ENCODE results near the gene KPNA1.

KPNA1 gene

DNA sequence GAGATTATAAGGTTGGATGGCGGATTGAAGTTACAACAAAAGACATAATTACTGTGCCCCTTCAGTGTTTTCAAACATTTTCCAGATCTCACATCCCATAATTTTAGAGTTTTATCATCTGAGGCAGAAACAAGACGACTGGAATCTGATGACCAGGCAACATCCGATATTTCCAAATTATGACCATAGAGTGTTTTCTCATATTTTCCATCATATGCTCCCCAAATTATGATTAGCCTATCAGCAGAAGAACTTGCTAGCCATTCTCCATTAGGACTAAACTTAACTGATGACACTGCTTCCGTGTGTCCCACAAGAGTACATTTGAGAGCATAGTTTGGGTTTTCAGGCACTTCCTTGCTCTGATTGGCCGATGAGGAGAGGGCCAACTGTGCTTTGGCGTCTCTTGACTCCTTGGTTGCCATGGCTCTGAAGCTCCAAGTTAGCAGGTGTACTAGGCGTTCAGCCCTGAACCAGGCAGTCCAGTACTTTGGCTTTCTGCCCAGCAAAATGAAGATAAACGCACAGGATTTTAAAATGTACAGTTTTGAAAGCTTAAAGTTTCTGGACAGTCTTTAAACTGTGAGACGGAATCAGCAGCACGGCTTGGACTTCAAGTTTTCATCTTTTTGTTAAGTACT is 99.5 kb downstream of the KPNA1 start:
- DNase-seq (ENCODE audit: low spot score): peak; percentile 52

DNA sequence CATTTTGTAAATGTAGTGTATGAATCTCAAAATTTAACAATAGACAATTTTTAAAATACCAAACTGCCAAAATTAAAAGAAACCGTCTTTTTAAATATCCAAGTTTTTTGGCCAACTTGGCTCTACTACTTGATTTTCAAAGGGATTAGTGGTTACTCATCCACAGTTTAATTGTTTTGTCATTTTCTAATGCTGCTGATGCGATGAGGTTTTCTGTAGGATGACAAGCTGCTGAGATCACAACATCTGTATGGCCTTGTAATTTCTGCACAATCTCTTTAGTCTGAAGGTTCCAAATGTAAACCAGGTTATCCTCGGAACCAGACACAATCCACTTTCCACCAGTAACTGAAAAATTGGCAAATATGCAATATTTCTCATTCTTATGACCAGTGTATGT is 100.3 kb downstream of the KPNA1 start:
- DNase-seq (ENCODE audit: low spot score): no peak

DNA sequence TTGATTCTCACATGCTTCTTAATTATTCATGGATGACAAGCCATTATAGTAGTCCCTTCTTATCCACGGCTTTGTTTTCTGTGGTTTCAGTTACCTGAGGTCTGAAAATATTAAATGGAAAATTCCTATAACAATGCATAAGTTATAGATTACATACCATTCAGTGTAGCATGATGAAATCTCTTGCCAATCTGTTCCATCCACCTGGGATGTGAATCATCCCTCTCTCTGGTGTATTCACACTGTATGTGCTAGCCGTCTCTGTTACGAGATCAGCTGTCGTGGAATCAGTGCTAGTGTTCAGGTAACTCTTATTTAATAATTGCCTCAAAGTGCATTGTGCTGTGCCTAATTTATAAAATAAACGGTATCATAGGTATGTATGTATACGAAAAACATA is 104.1 kb downstream of the KPNA1 start:
- no peak for DNase-seq (ENCODE audit: low spot score)

DNA sequence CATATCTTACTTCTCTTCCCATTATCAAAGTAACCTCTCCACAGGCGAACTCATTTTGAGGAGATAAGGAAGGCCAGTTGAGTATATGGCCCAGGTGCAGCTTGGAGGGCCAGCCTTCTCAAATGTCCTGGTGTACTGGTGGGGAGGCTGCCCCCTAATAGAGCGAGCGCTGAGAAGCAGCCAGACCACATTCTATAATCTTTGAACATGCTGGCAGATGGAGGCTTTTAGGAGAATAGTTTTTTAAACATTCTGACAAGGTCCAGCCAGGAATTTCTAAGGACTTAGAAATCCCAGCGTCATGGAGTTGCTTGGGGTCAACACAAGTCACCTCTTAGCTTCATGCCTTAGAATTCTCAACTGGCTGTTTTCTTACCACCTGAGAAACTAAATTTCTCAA is 104.6 kb downstream of the KPNA1 start:
- DNase-seq (ENCODE audit: low spot score): no peak

DNA sequence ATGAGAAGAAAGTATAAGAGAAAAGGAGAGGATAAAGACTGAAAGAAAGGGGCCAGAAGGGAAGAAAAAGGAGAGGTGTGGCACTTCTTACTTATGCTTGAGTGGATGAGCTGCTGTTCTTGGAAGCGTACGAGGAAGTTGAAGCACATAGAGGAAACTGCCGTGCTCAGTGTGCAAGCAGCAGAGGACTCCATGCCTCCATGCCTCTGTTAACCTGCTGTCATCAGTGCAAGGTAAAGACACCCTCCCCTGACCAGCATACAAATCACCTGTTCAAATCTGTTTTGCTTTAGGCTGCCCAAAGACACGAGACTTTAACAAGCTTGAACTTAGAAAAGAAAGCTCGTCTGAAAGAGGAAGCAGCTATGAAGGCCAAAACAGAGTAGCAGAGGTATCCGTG is 105.3 kb downstream of the KPNA1 start:
- DNase-seq (ENCODE audit: low spot score): no peak

DNA sequence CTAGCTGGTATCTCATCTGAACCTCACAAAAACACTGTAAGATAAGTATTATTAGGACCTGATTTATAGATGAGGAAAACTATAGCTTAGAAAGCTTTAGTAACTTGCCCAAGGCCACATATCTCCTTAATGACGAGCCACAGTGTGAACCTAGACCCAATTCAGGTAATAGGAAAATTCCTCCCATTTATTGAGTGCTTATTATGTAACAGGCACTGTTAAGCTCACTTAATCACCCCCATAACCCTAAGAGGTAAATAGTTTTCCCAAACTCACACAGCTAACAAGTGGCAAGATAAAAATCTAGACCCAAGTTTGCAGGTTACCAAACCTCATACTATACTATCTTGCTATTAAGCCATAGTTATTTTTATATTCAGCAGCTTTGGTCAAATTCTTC is 106.8 kb downstream of the KPNA1 start:
- DNase-seq (ENCODE audit: low spot score): no peak

DNA sequence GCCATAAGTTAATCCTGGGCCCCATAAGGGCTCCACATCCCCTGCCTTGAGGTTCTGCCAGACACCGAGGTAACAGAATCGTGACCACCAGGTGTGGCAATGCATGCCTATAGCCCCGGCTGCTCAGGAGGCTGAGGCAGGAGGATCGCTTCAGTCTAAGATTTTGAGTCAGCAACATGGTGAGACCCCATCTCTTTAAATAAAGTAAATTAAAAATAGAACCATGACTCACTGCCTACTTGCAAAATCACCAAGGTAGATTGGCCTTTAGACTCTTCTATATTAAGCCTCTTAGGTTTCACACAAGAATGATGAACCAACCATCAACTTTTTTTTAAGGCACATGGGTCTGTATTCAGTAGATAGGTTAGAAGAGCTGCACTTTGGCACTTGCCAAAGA is 108.5 kb downstream of the KPNA1 start:
- DNase-seq (ENCODE audit: low spot score): no peak

DNA sequence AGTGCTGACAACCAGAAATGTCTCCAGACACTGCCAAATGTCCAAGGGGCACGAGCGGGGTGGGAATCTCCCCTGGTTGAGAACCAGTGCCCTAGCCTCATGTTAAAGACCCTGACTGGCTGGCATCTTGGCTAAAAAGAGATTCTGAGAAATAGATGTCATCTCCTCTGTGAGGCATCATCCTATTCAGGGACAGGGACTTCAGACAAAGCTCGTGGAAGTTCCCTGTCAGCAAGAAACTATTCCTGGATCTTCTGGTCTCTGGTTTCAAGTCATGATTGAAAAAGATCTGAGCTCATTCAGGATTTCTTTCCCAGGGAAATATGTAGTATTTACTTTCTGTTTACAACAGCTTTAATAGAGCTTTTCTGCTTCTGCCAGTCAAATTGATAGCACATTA is 109.7 kb downstream of the KPNA1 start:
- no peak for DNase-seq (ENCODE audit: low spot score)

DNA sequence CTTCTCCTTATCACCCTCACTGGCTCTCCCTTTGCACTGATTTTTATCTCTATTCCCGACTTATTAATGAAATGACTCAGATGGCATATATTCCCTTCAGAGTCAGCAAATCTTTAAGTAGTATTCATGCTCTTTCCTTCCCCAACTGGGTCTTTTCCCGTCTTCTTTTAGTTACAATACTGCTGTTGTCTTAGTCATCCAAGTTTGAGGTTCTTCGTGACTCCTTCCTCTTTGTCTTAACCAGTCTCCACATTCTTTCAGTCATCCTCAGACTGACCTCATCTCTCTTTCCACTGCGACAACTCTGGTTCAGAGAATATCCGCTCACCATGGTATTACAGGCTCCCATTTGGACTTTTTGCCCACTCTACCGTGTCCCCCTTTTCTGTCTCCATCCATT is 111.2 kb downstream of the KPNA1 start:
- no peak for DNase-seq (ENCODE audit: low spot score)

DNA sequence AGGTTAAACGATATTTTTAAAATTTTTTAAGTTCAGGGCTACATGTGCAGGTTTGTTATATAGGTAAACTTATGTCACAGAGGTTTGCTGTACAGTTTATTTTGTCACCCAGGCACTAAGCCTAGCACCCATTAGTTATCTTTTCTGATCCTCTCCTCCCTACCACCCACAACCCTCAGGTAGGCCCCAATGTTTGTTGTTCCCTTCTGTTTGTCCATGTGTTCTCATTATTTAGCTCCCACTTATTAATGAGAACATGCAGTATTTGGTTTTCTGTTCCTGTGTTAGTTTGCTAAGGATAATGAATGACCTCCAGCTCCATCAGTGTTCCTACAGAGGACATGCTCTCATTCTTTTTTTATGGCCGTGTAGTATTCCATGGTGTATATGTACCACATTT is 115.8 kb downstream of the KPNA1 start:
- no peak for DNase-seq (ENCODE audit: low spot score)

DNA sequence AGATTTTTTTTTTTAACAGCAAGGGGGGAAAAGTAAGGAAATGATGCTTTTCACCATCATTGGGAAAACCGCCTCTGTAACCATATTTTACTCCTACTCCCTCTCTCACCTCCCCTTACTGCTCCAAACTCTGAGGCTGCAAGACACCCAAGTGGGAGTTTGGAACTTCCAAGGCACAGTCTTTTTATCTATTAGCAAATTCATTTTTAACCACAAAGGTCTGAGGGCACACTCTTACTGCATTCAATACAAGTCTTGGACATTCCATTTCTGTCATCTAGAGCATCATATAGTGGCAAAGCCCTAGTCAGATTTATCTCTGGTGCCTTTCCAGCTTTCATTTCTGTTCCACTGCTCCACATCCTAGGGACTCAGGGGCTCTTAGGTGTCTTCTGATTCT is 117.5 kb downstream of the KPNA1 start:
- no peak for DNase-seq (ENCODE audit: low spot score)

DNA sequence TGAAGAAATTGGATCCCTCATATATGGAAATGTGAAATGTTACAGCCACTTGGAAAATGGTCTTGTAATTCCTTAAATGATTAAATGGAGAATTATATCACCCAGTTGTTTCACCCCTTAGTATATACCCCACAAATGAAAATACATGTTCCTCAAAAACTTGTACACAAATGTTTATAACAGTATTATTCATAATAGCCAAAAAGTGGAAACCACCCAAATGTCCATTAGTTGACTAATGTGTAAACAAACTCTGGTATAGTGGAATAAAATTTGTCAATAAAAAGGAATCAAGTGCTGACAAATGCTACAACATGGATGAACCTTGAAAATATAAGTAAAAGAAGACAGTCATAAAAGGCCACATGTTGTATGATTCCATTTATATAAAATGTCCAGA is 118.2 kb downstream of the KPNA1 start:
- no peak for DNase-seq (ENCODE audit: low spot score)

DNA sequence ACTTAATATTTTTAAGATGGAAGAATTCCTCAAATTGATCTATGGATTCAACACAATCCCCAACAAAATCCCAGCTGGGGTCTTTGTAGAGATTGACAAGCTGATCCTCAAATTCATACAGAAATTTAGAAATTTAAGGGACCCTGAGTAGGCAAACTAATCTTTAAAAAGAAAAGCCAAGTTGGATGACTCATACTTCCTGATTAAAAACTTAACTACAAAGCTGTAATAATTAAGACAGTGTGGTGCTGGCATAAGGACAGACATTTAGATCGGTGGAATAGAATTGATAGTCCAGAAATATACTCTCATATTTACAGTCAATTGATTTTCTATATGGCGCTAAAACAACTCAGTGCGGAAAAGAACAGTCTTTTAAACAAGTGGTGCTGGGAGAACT is 119.2 kb downstream of the KPNA1 start:
- no peak for DNase-seq (ENCODE audit: low spot score)

DNA sequence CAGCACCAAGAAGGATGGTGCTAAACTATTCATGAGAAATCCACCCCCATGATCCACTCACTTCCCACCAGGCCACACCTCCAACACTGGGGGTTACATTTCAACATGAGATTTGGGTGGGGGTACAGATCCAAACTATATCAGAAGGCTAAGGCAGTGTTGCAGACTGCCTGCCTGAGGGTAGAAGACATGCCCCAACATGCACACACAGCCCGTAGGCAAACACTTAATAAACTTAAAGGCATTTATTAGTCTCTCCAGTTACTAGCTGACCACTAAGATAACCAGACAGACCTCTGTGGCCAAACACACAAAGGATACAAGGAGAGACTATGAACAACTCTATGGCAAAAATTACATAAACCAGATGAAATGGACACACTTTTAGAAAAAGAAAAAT is 120.6 kb downstream of the KPNA1 start:
- DNase-seq (ENCODE audit: low spot score): no peak

DNA sequence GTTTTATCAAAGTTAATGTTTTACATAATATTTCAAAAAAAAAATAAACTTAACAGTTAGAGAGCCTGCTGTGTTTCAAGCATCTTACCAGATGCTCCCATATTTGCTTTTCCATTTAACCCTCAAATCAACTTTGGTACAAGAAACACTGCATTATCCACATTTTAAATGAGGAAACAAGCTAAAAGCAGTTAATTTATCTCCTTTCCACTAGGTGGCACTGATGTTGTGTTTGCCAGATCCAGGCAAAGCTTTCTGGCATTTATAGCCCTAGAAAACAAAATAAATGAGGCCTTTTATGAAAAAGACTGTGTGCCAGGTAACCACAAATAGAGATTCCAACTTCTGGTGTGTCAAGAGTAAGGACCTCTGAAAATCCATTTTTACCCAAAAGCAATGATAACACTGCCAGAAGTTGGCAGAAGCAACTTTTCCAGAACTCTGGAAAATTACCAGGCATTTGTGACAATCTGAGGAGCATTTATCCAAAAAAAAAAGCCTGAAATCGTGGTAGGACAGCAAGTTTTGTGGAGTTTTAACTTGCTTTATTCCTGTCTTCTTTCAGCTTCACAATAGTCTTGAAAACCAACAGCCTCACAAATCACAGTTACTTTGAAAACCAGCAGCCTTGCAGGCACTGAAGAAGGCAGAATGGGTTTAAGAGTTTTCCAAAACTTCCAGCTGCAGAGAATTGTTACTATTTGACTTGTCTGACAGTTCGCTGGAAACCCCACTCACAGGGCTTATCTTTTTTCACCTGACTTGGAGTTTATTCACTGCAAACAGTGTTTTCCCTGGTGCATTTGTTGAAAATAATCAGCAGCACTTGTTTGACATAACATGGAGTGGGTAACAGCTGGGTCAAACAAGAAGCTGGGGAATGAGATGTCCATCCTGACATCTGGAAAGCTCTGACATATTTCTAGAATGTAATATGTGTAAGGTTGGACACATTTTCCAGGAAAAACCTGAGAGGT is 121.6 kb downstream of the KPNA1 start:
- peak; percentile 74 for DNase-seq (ENCODE audit: low spot score)

DNA sequence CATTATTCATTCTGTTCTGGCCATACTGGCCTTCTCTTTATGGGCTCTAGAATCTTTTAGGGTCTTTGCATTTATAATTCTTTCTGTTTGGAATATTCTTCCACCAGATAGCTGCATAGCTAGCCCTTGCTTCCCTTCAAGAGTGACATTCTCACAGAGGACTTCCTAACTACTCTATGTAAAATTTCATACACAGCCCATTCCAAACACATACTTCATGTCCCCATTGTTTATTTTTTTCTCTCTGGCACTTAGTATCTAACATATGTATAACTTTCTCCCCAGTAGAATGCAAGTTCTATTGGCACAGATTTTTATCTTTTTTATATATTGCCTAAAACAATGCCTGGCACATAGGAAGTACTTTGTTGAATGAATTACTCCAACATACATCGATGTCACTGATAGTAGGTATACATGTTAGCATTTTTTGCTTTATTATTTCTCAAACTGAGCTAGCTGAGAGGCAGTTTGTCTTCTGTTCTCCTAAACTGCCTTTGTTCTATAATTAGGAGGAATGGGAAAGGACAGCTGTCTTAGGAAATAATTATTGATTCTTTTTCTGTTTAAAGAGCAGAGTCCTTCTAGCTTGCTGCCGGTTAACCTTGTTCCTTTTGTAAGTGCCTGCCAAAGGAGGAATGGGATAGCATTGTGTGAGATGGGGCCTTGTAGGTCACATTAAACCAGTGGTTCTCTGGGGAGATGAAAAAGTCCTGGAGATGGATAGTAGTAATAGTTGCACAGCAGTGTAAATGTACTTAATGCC is 122.9 kb downstream of the KPNA1 start:
- DNase-seq (ENCODE audit: low spot score): no peak

DNA sequence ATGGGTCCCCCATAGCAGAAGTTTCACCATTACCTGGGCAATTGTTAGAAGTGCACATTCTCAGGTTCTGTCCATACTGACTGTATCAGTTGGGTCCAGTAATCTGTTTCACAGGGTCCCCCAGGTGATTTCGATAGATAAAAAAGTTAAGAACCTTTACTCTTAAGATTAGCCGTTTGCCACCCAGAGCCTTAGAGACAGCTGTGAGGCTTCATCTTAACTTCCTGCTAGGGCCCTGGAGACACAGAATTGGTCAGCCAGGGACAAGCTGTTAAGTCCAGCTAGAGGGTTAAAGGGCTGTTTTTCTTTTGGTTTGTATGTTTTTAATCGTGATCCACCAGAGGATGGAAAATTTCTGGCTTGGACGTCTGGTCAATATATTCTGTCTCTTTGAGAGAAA is 124.1 kb downstream of the KPNA1 start:
- no peak for DNase-seq (ENCODE audit: low spot score)

DNA sequence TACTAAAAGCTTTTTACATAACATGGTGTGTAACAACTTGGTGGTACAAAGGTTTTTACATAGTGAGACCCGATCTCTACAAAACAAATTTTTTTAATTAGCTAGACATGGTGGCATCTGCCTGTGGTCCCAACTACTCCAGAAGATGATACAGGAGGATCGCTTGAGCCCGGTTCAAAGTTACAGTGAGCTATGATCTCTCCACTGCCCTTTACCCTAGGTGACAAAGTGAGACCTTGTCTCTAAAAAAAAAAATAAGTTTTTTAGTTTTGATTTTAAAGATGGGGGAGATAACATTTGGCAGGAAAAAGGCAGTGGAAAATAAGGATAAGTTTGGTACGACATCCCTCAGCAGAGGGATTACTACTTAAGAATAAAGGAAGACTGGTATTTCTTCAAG is 124.8 kb downstream of the KPNA1 start:
- DNase-seq (ENCODE audit: low spot score): no peak

DNA sequence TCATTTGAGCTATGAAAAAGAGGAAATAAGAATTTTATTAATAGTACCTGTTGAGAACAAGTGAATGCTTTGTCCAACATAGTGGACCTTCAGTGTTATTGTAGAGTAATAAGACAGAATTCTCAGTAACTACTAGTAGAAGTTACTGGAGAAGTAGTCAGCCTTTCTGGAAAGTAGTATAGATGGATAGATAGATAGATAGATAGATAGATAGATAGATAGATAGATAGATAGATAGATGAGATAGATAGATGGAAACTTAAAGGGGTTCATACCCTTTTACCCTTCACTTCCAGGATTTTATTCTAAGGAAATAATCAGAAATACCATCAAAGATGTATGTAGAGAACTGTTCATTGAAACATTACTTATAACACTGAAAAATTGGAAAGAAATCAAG is 125.5 kb downstream of the KPNA1 start:
- DNase-seq (ENCODE audit: low spot score): no peak

DNA sequence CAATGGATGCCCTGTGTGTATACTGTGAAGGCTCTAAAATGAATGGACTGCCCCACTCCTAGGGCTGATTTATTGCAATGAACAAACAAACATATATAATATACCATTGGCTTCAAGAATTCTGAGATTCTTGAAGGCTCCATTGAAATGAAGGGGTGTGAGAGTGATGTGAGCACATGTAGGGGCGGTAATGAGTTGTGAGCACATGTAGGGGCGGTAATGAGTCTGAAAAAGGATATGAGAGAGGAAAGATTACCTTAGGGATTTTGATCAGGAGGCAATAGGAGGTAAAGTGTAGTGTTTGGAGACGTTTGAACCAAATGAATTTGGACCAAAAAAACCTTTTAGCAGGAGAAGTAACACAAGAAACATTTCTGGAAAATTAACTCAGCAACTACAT is 127.0 kb downstream of the KPNA1 start:
- no peak for DNase-seq (ENCODE audit: low spot score)

DNA sequence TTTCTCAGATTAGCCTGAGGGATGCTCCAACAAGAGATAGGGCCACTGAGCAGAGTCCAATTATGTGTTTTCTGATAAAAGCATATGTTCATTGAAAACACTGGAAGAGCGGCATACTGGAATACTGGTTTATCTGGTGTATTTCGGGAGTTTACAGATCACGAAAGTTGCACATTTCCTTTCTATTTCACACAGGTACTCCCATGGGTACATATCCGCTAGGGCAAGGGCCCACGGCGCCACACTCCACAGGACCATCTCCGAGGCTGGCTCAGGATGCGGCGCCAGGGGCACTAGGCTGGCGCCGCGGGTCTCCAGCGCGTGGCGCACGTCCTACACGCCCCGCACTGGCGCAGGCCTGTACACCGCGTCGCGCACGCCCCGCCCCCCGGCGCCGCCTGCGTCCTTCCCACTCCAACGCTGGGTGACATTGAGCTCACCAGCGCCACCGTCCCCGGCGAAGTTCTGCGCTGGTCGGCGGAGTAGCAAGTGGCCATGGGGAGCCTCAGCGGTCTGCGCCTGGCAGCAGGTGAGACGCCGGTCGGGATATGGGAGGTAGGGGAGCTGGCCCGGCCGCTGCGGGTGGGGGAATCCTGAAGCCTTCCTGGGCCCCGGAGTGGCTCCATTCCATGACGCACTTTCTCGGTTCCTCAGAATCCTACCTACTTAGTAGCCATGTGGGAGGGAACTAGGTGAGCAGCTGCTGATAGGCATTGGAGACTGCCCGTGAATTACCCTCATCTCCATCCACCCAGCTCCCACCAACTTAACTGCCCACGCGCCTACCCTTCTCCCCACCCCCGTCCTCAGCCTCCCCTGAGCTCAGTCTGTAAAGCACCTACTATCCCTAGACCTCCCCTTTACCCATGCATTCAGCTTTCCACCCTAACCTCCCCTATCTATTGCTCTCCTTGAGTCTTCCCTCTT is 130.7 kb downstream of the KPNA1 start, which contains the start of gene FAM162A:
Gene FAM162A, plus strand, starts transcription at position 412 of the 927 bp plus-strand sequence. Its CDS starts 84 bp downstream, at position 496.
- DNase-seq (ENCODE audit: low spot score): peak; percentile 92
